Measurements from ENCODE around the gene OPN5.

OPN5 gene

DNA sequence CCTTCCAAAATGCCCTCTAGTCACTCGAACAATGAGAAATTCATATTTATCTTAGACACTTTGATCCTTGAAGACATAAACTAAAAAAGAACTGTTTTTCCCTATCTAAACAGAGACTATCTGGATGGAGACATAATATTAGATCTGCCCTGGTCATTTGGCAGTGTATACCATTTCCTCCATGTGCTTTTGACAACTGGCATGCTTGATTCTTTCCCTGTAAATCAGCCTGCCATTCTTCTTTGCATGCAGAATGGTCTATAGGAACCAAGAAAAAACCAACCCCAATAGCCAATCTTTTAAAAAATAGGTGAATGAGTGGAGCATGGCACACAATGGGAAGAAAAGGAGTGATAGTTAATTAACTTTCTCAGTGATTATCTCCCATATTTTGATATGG lies 93.8 kb downstream of the OPN5 start:
- no peak for DNase-seq

Measured in activated CD4-positive, alpha-beta T cell treated with anti-CD3 and anti-CD28 coated beads for 4 hours (primary cell).